HCT116 (cell line): ENCODE results near the gene NEDD4L.

ENCODE experiments used
- ATF3 ChIP-seq: IDR thresholded peaks from 2 replicates; pipeline ENCODE4 v1.6.1; 2012
- CBX3 ChIP-seq: IDR thresholded peaks from 2 replicates; pipeline ENCODE4 v1.6.1; 2012; ENCODE audit warnings: low read depth
- CEBPB ChIP-seq: IDR thresholded peaks from 2 replicates; pipeline ENCODE4 v1.6.1; 2012; ENCODE audit warnings: low read depth
- CTCF ChIP-seq, 3 experiments: fragments of 200-600 bp in 1 of 3; sonication (generic) in 1 of 3; IDR thresholded peaks in 2 of 3; conservative IDR thresholded peaks in 1 of 3; 2 replicates each; pipeline ENCODE4 v1.5.1; 2012 to 2017; ENCODE audit warnings: low read depth in 2 of 3, low read length in 2 of 3, antibody characterized with exemption in 1 of 3, borderline replicate concordance in 1 of 3, control low read depth in 1 of 3, mild to moderate bottlenecking in 1 of 3, mixed read lengths in 1 of 3, mixed run types in 1 of 3, moderate library complexity in 1 of 3; ENCODE audit not compliant: insufficient read depth in 1 of 3
- EGR1 ChIP-seq: IDR thresholded peaks from 2 replicates; pipeline ENCODE4 v1.6.1; 2012; ENCODE audit warnings: low read depth
- JUND ChIP-seq: IDR thresholded peaks from 2 replicates; pipeline ENCODE4 v1.6.1; 2012
- POLR2A ChIP-seq: IDR thresholded peaks from 2 replicates; pipeline ENCODE4 v1.7.0; 2011; ENCODE audit warnings: borderline replicate concordance; ENCODE audit not compliant: insufficient read depth, insufficient read length; ENCODE audit errors: extremely low read depth
- POLR2AphosphoS5 ChIP-seq: IDR thresholded peaks from 2 replicates; pipeline ENCODE4 v1.6.1; 2011; ENCODE audit warnings: mild to moderate bottlenecking, low read depth, low read length, moderate library complexity
- RAD21 ChIP-seq: IDR thresholded peaks from 2 replicates; pipeline ENCODE4 v1.6.1; 2012; ENCODE audit warnings: low read depth, mild to moderate bottlenecking
- REST ChIP-seq: IDR thresholded peaks from 2 replicates; pipeline ENCODE4 v1.6.1; 2012; ENCODE audit warnings: low read depth
- SP1 ChIP-seq: IDR thresholded peaks from 2 replicates; pipeline ENCODE4 v1.6.1; 2012; ENCODE audit warnings: low read depth
- TCF7L2 ChIP-seq: IDR thresholded peaks from 2 replicates; pipeline ENCODE4 v1.7.0; 2011; ENCODE audit warnings: borderline replicate concordance, inconsistent platforms; ENCODE audit not compliant: insufficient read depth, insufficient read length; ENCODE audit errors: extremely low read depth
- ZFX ChIP-seq: fragments of 450-650 bp; IDR thresholded peaks from 2 replicates; pipeline ENCODE4 v1.6.1; 2017

GRCh38 chr18:58117786-58118403, 73.9 kb downstream of the NEDD4L start:
- TF ChIP-seq CTCF (IDR thresholded peaks at IDR 0.05 in 2 of 3, conservative IDR thresholded peaks at IDR 0.05 in 1 of 3; ENCODE audit: borderline replicate concordance in 1 of 3, insufficient read depth in 1 of 3, low read depth in 2 of 3, low read length in 2 of 3) (no peak), POLR2A (no peak), TCF7L2 (no peak), RAD21 (no peak), CBX3 (no peak), CEBPB (no peak), ZFX (no peak), ATF3 (no peak), JUND (no peak), SP1 (no peak), POLR2AphosphoS5 (no peak), REST (no peak), EGR1 (no peak)
